Fibroblast of upper back skin (primary cell): Measurements from ENCODE around the gene CDH13.
A peak's percentile ranks its signal among the peaks of the same experiment; 100 is the strongest.

ENCODE experiments used
- DNase-seq: peaks from one replicate; pipeline ENCODE4 v3.0.0-alpha.2; 2013

The CDH13 gene

DNA sequence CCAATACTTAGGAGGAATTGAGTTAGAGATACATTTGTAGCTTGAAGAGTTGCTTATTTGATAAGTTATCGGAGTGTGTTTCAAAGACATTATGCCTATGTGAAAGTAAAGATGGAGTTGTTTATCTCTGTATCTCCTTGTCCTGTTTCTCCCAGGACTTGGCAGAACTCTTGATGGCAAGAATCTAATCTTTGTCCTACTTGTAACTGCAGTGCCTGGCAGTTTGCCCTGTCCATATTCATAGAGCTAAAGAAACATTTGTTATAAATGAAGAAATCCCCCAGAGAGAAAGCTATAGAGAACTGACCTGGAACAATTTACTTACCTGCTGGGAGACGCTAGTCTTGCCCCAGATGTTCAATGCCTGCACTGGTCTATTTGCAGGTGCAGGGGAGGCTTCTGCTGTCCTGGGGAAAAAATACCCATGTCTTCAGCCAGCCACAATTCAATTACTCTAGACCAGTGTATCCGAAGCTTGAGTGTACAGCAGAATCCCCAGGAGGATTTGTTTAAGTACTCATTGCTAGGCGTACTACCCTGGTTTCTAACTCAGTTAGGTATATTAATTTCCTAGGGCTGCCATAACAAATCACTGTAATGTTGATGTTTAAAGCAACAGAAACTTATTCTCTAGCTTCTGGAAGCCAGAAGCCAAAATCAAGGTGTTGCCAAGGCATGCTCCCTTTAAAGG lies 771.0 kb downstream of the CDH13 start:
- DNase-seq: no peak

DNA sequence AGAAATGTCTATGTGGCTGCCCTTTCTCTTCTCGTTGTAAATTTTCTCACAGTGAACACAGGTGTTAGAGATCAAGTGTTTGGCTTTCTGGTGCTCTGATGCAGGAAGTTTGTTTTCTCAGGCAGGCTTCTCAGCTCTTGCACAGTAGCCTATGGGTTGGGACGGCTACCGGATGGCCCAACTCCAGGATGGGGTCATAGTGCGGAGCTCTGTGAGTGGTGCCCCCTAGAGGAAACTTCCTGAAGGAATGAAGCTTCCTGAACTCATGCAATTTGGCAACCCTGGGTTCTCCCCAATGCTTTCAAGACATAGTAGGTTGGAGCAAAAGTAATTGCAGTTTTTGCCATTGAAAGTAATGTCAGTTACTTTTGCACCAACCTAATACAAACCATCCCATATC lies 773.5 kb downstream of the CDH13 start:
- DNase-seq: no peak

GRCh38 chr16:83402160-83402814 lies 775.5 kb downstream of the CDH13 start:
- peak; percentile 77 for DNase-seq

- DNase-seq: peak; percentile 60
These were observed 776.2 kb downstream of the CDH13 start for GRCh38 chr16:83402967-83403366.

GRCh38 chr16:83403761-83404160 lies 777.0 kb downstream of the CDH13 start:
- DNase-seq: peak; percentile 93

DNA sequence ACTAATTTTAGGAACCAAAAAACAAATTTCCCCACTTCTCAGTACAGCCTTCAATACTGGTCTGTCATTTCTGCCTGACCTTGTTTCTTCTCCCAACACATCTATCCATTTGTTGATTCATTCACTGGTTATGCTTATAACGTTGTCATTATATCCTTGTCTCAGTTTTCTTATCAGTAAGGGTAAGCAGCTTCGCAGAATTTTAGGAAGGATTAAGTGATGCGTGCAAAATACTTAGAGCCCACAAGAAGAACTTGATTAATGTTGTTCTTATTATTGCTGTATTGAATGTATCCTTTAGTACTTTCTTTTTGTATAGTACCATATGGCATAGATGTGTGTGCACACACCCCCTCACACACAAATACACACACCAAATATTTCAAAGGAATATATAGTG lies 777.5 kb downstream of the CDH13 start:
- DNase-seq: no peak

GRCh38 chr16:83407928-83408327 lies 781.2 kb downstream of the CDH13 start:
- no peak for DNase-seq

DNA sequence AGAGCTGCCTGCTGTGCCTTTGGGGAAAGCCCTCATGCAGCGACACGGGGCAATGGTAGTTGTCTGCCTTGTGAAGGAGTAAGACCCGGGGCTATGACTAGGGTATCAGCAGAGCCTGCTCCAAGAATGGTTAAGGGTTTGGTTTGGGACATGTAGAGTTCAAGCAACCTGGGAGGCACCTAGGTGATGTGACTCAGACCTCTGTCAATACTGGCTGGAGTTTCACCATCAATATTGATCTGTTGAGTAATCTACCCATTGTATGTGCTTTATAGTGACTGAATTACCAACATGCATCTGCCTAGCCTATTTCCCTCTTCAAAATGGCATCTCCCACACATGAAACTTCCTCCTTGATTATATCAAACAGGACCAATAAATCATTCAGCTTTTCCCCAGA lies 782.6 kb downstream of the CDH13 start:
- DNase-seq: no peak

DNA sequence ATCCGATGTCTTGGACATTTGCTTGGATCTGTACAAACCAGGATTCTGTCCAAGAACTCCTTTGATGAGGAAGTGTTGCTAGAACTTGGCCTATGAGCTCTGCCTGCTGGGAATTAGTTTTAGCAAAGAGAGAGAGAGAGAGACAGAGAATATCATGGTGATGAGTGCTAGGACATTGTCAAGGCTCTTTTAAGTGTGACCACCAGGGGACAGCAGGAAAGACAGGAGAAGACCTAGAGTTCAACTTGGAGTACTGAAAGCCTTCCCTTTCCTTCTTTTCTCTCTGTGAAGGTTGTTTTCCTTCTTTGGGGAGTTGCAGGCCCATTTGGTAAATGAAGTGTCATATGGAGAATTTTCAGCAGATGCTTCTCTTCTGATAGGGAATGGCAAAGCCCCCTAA lies 791.8 kb downstream of the CDH13 start:
- no peak for DNase-seq

DNA sequence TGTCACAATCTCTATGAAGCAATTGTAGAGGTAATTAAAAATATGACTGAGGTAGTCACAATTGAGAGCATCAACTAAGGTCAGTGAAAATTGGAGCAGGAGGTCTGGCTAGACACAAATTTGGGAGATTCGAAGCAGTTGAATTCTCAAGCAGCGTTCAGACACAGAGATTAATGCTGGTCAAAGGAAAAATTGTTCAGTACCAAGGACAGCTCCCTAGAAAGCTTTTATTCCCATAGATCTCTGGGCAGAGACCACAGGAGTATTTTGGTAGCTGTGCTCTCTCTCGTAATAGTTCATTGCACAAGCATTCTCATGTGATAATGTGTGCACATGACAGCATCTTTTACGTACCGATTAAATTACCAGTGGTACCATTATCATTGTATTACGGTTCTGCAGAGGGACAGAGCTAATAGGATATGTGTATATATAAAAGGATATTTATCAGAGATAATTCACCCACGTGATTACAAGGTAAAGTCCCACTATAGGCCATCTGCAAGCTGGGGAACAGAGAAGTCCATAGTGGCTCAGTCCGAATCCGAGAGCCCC lies 793.5 kb downstream of the CDH13 start:
- peak; percentile 57 for DNase-seq

DNA sequence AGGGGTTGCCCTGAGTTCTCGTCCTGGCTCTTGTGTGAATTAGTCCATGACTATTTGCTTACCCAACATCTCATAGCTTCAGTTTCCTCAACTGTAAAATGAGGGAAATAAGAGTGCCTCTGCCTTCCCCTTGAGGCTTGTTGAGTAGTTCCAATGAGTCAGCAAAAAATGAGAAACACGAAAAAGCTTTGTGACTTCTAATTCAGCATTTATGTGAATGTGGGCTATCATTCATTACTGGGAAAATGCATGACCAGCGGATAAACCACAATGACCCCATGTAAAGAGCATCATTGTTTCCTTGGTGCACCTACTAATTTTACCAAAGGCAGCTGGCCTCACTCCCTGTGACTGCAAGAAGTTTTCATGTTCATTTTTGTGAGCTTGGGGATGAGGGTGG lies 806.4 kb downstream of the CDH13 start:
- peak; percentile 13 for DNase-seq

DNA sequence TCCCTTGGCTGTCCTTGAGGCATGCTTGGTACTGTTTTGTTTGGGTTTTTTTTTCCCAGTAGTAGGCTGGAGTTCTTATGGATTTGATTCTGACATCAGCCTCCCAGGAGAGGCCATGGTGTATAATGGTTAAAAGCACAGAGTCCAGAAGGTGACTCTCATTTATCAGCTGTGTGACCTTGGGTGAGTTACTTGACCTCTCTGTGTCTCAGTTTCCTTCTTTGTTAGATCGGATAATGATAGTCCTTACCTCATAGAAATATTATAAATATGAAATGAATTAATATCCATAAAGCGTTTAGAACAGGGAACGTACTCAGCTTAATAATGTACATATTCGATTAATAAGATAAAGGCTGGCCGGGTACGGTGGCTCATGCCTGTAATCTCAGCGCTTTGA lies 810.3 kb downstream of the CDH13 start:
- DNase-seq: no peak

DNA sequence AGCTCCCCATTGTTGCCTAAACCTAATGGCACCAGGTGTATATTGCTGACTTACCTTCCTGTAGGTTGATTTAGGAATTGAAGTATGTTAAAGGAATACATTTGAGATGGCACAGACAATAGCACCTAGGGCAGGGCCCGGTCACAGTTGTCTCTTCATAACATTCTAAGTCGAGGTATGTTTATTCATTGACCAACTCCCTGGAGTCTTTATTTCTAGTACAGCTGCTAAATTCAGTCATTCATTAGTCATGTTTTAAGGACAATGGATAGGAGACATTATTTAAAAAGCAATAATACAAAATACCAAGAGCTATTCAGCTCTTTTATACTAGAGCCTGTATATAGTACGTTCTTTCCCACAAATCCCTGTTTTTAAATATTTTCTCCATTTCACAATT lies 811.6 kb downstream of the CDH13 start:
- DNase-seq: no peak

GRCh38 chr16:83439412-83439811 lies 812.6 kb downstream of the CDH13 start:
- no peak for DNase-seq

DNA sequence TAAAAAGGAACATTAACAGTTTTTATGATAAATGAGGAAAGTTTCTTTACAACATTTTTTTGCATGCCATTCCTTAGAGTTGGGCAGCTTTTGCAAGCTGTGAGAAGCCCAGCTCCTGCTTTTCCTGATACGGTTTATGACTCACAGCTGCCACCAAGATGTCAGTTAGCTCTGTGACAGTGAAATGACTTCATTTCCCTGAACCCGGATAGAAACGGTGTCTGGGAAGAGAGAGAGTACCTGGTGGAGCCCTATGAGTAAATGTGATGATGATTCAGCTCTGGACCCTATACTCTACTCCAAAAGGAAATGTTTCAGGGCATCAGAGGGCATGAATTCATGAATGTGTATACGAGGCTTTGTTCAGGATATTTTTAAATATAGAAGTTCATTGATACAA lies 814.7 kb downstream of the CDH13 start:
- DNase-seq: peak; percentile 5

- DNase-seq: no peak
These were observed 817.2 kb downstream of the CDH13 start for GRCh38 chr16:83443972-83444371.

- DNase-seq: no peak
These were observed 820.8 kb downstream of the CDH13 start for GRCh38 chr16:83447560-83447959.

DNA sequence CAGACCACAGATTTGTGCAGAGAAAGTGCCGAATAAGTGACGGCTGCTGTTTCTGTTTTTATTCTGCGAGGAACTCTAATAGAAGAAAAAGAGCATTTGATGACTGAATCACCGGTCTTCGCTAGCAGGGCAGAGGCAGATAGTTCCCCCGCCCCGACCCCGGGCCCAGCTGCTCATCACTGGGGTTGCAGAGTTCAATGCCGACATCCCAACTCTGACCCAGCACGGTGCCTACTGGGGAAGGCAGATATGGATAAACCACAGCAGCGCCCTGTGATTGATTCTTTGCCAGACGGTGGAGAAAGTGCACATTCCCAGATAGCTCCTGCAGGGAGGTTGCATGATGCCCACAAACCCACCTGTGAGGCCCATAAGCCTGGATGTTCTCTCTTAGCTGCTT lies 823.1 kb downstream of the CDH13 start:
- no peak for DNase-seq

GRCh38 chr16:83453977-83454376 lies 827.2 kb downstream of the CDH13 start:
- no peak for DNase-seq

DNA sequence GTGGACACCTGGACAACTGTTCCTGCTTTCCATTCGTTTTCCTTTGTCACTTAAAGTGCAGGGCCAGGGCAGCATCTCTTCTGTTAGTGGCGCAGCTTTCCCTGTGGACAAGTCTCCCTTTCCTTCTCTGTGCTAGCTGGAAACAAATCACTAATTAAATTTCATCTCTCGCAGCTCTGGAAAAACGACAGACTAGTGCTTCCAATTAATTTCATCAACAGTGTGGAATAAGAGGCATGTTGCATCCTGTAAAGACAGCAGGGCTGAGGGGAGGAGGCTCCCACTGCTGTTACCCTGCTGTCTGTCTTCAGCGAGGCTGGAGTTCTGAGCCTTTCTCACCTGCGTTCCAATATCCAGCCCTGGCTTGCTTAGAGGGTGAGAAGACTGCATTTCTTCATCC lies 828.9 kb downstream of the CDH13 start:
- DNase-seq: no peak

GRCh38 chr16:83456934-83457333 lies 830.2 kb downstream of the CDH13 start:
- DNase-seq: no peak

DNA sequence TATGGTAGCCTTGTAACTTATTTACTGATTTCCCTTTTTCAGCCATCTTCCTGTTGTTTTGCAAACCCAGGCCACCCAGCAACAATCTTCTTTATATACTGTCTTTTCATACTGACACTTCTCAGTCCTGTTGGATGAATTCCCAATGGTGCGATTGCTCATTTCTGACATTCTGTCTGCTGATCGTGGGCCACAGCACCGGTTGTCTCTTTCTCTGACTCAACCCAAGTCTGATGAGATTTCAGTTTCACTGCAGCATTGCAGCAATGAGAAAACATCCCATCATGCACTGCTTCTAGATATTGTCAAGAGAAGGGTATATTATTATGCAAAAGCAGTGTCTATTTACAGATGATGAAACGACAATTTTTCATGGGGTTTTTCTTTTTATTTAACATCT lies 831.8 kb downstream of the CDH13 start:
- peak; percentile 81 for DNase-seq

DNA sequence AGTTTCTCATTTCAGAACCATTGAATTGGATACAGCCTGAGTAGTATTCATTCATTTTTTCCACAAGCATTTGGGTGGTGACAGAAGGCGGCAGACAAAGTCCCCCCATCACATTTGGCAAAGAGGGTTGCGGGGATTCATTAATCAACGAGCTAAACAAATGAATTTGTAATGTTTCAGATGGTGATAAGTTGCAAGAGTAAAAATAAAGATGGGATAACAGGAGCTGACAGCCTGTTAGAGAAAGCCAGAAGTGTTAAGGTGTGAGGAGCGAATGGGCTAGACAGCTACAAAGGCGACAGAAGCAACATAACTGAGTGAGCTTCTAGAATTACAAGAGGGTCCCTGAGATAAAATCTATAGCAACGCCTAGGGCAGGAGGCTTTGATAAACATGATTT lies 838.2 kb downstream of the CDH13 start:
- DNase-seq: no peak

GRCh38 chr16:83470416-83470815 lies 843.6 kb downstream of the CDH13 start:
- peak; percentile 69 for DNase-seq
